GM12878 (cell line): ENCODE data around the gene NUCB1.

ENCODE experiments used
- BHLHE40 ChIP-seq, 2 experiments: fragments of 450-650 bp in 1 of 2; IDR thresholded peaks; 2 replicates each; pipeline ENCODE4 v1.6.1; 2011 to 2017; ENCODE audit warnings: low read depth in 2 of 2, borderline replicate concordance in 1 of 2, improper control_type of control experiment in 1 of 2, low read length in 1 of 2, mild to moderate bottlenecking in 1 of 2
- CBFB ChIP-seq: IDR thresholded peaks from 2 replicates; pipeline ENCODE4 v1.6.1; 2016; ENCODE audit warnings: antibody characterized with exemption, low read depth
- POLR2A ChIP-seq: IDR thresholded peaks from 2 replicates; pipeline ENCODE4 v1.6.1; 2011; ENCODE audit warnings: low read depth, mild to moderate bottlenecking, low read length
- SIN3A ChIP-seq: IDR thresholded peaks from 2 replicates; pipeline ENCODE4 v1.6.1; 2012; ENCODE audit warnings: low read depth, low read length, improper control_type of control experiment
- SMC3 ChIP-seq: IDR thresholded peaks from 2 replicates; pipeline ENCODE4 v1.6.1; 2011; ENCODE audit warnings: low read length, improper control_type of control experiment, borderline replicate concordance
- TF ChIP-seq, protein P1 (sequence below), 3 experiments: IDR thresholded peaks in 2 of 3; conservative IDR thresholded peaks in 1 of 3; 2 replicates each; pipeline ENCODE4 v1.5.1; 2011; ENCODE audit warnings: low read depth in 3 of 3, low read length in 3 of 3, mild to moderate bottlenecking in 3 of 3, control low read depth in 2 of 3, moderate library complexity in 2 of 3, inconsistent platforms in 1 of 3, mixed read lengths in 1 of 3; ENCODE audit not compliant: control insufficient read depth in 2 of 3, insufficient read depth in 1 of 3; ENCODE audit errors: extremely low read depth in 1 of 3
- TF ChIP-seq, protein P2 (sequence below): IDR thresholded peaks from 2 replicates; pipeline ENCODE4 v1.6.1; 2012; ENCODE audit warnings: low read length, inconsistent platforms

DNA sequence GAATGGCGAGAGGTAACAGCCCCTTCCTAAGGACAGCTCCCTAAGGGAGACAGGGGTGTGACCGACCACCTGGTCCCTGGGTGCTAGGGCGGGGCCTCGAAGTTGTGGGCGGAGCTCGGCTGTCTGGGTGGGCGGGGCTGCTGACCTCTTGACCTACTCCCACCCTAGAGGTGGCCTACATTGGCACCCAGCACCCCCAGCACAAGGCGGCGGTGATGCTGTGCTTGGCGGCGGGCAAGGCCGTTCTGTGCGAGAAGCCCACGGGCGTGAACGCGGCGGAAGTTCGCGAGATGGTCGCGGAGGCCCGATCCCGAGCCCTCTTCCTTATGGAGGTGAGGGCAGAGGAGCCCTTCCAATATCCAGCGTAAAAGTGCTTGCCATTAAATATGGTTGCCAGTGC lies 35.8 kb downstream of the NUCB1 start:
- TF ChIP-seq SMC3, result no peak
- no peak for TF ChIP-seq BHLHE40 (IDR thresholded peaks at IDR 0.05; ENCODE audit: borderline replicate concordance in 1 of 2, low read depth in 2 of 2, low read length in 1 of 2)
- no peak for TF ChIP-seq SIN3A
- TF ChIP-seq POLR2A, result no peak
- TF ChIP-seq, protein P1, sequence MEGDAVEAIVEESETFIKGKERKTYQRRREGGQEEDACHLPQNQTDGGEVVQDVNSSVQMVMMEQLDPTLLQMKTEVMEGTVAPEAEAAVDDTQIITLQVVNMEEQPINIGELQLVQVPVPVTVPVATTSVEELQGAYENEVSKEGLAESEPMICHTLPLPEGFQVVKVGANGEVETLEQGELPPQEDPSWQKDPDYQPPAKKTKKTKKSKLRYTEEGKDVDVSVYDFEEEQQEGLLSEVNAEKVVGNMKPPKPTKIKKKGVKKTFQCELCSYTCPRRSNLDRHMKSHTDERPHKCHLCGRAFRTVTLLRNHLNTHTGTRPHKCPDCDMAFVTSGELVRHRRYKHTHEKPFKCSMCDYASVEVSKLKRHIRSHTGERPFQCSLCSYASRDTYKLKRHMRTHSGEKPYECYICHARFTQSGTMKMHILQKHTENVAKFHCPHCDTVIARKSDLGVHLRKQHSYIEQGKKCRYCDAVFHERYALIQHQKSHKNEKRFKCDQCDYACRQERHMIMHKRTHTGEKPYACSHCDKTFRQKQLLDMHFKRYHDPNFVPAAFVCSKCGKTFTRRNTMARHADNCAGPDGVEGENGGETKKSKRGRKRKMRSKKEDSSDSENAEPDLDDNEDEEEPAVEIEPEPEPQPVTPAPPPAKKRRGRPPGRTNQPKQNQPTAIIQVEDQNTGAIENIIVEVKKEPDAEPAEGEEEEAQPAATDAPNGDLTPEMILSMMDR (IDR thresholded peaks at IDR 0.05 in 2 of 3, conservative IDR thresholded peaks at IDR 0.05 in 1 of 3; ENCODE audit: control insufficient read depth in 2 of 3, extremely low read depth in 1 of 3, insufficient read depth in 1 of 3, low read depth in 3 of 3, low read length in 3 of 3), result no peak
- TF ChIP-seq, protein P2, sequence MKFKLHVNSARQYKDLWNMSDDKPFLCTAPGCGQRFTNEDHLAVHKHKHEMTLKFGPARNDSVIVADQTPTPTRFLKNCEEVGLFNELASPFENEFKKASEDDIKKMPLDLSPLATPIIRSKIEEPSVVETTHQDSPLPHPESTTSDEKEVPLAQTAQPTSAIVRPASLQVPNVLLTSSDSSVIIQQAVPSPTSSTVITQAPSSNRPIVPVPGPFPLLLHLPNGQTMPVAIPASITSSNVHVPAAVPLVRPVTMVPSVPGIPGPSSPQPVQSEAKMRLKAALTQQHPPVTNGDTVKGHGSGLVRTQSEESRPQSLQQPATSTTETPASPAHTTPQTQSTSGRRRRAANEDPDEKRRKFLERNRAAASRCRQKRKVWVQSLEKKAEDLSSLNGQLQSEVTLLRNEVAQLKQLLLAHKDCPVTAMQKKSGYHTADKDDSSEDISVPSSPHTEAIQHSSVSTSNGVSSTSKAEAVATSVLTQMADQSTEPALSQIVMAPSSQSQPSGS, result no peak
- no peak for TF ChIP-seq CBFB
